Gastrocnemius medialis (tissue), 4 donors: ENCODE results near the gene PDS5A.

Experiments used
- CTCF ChIP-seq, 5 experiments: fragments of 450-650 bp in 3 of 5; fragments of 200-600 bp in 2 of 5; sonication (generic) in 2 of 5; IDR thresholded peaks in 4 of 5; conservative IDR thresholded peaks in 1 of 5; 1 replicate in 4 of 5; 2 replicates in 1 of 5; pipeline ENCODE4 v1.5.1; 2016 to 2019; ENCODE audit warnings: antibody characterized with exemption in 5 of 5, mild to moderate bottlenecking in 3 of 5, moderate library complexity in 3 of 5
- POLR2A ChIP-seq, 2 donors: fragments of 450-650 bp; IDR thresholded peaks; one replicate each; pipeline ENCODE4 v1.6.1; 2017; ENCODE audit warnings: antibody characterized with exemption in 2 of 2, mild to moderate bottlenecking in 2 of 2, moderate library complexity in 2 of 2

DNA sequence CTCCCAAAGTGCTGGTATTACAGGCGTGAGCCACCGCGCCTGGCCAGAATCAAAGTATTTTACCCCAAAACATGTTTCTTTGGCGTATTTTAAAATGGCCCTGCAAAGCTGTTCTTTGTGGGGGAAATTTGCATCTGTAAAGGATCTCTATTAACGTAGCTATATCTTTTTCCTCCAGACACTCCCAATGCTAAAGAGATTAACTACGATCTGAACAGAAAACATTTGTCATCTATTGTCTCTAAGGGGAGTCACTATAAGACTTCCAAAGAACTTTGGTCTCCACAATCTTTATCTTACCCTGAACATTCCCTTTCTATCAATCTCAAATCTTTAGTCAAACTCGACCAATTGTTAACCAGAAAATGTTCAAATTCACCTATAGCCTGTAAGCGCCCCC, 19.1 kb upstream of the PDS5A start:
- TF ChIP-seq CTCF (IDR thresholded peaks at IDR 0.05 in 4 of 5, conservative IDR thresholded peaks at IDR 0.05 in 1 of 5) = no peak
- TF ChIP-seq POLR2A (IDR thresholded peaks at IDR 0.05) = no peak
